HTERT RPE-1 (cell line): ENCODE data around the gene KLHL29.

Experiments used
- in situ Hi-C: fragments of 300-500 bp; cut with MboI; formaldehyde crosslinking; loops from 4 replicates; pipeline ENCODE4 v1.14.3; 2020; ENCODE audit warnings: low sequenced_read_pairs

KLHL29 gene

DNA sequence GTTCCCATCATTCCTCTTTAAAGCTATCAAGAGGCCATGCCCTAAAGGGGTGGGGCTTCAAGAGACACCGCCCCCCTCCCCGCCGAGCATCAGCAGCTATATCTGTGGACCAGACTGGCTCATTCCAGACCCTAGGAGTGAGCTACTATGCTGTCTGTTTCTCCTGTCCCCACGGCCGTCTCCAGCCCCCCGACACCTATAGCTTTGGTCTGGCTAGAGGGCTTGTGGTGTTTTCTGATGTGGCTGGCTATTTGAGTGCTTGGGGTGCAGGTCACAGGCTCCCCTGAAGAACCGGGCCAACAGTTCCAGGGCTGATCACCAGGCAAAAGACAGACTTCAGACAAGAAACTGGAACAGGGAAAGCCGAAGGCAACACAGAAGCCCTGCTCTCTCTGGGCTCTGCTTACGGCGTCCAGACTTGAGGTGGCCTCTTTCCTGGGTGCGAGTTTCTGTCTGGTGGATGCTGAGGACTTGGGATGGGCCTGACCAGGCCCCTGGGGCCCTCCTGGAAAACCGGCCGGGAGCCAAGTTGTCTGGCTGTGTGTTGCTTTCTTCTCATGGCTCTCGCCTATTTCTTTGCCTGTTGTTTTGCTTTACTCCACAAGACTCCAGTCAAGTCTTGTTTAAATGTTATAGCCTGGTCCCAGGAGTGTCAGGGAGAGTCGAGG lies 83.6 kb downstream of the KLHL29 start:
- in situ Hi-C loops = no loop called here

- in situ Hi-C loops = no loop called here
These were observed 84.2 kb downstream of the KLHL29 start for GRCh38 chr2:23469142-23469540.

DNA sequence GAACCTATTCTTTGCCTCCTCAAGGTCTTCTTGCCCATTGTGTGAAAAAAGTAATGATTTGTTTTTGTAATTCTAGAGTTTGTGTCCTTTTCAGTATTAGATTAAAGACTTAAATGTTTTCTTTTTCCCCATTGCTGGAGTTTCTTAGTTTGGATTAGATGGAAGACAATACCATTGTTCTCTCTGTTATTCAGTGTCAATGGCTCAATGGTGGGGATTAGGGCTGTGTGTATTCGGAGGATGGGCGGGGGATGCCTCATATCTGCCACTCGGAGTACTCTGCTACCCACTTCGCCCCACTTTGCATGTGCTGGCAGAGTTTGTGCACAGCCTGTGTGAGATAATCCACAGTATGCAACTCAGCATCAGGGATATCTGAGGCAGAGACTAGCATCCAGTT lies 90.1 kb downstream of the KLHL29 start:
- in situ Hi-C loops = no loop called here

- in situ Hi-C loops = no loop called here
These were observed 90.5 kb downstream of the KLHL29 start for GRCh38 chr2:23475473-23475872.

DNA sequence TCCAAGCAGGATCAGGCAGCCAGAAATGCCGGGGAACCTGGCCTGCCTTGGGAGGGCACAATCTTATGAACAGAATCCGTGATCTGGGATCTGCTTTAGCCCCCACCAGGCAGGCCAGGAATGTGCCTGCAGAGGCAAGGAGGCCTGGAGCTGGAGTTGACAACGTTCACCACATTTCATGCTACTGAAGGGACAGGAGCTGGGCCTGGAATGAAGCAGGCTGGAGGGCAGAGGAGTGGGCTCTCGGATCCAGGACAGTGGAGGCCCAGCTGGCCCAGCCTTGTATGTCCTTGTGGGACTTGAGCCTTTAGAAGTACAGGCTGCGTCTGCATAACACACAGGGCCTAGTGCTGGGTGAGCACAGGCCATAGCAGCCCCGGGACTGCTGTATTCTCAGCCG lies 91.8 kb downstream of the KLHL29 start:
- in situ Hi-C loops = no loop called here

GRCh38 chr2:23477392-23477791 lies 92.4 kb downstream of the KLHL29 start:
- in situ Hi-C loops = no loop called here

DNA sequence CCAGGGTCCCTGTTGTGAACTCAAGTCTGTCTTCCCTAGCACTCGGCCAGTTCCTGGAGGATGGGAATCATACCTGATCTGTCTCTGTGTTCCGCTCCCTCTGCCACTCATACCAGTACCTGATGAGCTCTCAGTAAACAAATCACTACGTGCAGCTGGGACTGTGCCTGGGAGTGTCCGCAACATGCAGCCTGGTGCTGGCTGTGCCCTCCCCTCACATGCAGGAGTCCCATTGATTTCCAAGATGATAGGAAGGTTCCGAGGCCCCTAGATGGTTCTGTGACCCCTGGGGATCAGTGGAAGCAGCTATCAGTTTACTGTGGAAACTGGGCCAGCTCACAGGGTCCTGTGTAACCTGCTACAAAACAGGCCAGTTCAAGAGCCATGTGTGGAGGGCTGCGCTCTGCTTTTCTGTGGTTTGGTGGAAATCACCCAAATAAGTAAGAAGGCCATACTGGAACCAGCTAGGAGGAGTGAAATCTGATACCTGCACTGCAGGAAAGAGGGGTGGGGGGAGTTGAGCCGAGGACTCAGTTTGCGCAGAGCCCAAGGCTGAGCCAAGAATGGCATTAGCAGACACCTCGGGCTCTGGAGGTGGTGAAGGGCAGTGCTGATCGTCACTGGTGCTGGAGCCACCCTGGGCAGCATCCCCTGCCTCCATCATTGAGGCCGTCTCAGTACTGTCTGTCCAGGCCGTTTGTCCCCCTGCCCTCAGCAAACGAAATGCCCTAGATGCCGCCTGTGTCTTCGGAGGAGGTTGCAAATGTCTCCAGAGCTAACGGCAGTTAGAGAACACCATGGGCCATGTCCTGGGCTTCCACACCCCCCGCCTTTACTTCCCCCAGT lies 93.3 kb downstream of the KLHL29 start:
- in situ Hi-C loops = no loop called here

DNA sequence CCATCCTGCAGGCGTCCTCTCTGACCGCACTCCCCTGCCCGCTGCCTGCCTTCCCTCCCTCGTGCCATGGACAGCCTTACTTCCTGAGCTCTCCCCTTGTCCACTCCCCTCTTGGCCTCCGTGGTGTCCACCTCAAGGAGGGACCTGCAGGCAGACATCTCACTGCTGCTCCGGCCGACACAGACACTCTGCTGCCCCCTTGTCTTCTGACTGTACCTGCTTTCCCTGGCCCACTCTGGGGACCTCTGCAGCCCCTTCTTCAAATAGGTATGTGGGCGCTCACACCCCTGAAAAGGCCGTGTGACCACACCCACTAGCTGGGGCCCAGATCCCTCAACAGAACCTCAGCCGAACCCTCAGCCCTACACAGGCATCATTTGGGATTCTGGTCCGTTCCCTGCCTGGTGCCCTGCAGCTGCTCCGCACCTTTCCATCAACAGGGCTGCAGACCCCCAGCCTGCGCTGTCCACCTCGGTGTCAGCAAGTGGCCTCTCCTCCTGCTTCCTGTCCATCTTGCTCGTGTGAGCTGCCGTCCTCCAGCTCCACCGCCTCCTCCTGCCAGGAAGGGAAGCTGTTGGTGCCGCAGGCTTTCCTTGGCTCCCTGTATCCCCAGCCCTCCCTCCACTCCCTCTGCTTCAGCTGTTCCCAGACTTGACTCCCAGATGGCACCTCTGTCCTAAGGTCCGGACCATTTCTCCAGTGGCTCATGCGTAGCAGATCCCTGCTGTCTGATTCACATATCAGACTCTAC lies 94.1 kb downstream of the KLHL29 start:
- in situ Hi-C loops = no loop called here

GRCh38 chr2:23480957-23481797 lies 96.2 kb downstream of the KLHL29 start:
- in situ Hi-C loops = no loop called here

DNA sequence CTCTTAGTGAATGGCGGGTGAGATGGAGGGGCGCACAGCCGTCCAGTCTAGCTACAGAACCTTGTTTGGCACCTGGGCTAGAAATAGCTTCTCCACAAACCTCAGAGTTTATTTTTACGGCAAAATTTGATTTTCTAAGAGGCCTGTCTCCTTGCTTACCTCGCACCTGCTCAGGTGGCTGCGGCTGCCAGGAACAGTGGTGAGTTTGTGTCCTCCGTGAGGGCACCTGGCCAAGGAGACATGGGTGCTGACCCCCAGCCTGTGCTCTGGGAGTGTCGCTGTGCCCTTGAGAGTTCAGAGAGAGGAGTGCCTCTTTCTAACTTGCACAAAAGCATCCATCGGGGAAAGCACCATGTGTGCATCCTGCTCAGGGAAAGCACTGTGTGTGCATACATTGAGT lies 97.2 kb downstream of the KLHL29 start:
- in situ Hi-C loops = no loop called here

GRCh38 chr2:23482607-23483006 lies 97.6 kb downstream of the KLHL29 start:
- in situ Hi-C loops = no loop called here

DNA sequence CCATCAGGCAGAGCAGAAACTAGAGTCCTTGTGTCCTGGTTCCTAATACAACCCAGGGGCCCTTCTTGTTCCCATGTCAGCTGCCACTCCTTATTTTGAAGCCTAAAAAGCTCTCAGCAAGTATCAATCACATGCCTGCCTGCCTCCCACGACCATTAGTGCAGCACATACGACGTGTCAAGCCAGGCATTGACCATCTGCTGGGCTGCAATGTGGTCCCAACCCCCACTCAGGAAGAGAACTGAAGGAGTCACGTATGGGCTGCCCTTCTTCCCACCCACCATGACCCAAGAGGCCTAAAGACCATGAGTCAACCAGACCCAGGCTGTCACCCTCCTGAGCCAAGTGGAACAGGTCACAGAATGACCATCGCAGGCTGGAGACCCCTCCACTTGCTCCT lies 98.8 kb downstream of the KLHL29 start:
- in situ Hi-C loops = no loop called here

GRCh38 chr2:23484275-23484674 lies 99.3 kb downstream of the KLHL29 start:
- in situ Hi-C loops = no loop called here

GRCh38 chr2:23484767-23485166 lies 99.8 kb downstream of the KLHL29 start:
- in situ Hi-C loops = no loop called here

DNA sequence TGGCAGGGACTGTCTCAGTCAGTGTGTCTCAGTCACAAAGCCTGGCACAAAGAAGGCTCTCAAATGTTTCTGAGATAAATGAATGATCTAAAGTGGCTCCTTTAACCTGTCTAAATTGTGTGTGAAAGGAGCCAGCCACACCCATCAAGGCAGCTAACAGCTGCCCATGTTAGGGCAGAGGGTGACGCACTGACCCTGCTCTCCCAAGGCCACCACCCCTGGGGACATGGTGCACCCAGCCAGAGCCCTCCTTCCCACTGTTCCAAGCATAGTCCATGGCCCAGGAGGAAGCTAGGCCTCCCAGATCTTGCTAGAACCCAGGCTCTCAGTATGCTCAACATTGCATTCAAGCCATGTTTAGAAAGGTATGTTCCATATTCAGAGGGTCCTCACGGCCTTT lies 100.3 kb downstream of the KLHL29 start:
- in situ Hi-C loops = no loop called here

DNA sequence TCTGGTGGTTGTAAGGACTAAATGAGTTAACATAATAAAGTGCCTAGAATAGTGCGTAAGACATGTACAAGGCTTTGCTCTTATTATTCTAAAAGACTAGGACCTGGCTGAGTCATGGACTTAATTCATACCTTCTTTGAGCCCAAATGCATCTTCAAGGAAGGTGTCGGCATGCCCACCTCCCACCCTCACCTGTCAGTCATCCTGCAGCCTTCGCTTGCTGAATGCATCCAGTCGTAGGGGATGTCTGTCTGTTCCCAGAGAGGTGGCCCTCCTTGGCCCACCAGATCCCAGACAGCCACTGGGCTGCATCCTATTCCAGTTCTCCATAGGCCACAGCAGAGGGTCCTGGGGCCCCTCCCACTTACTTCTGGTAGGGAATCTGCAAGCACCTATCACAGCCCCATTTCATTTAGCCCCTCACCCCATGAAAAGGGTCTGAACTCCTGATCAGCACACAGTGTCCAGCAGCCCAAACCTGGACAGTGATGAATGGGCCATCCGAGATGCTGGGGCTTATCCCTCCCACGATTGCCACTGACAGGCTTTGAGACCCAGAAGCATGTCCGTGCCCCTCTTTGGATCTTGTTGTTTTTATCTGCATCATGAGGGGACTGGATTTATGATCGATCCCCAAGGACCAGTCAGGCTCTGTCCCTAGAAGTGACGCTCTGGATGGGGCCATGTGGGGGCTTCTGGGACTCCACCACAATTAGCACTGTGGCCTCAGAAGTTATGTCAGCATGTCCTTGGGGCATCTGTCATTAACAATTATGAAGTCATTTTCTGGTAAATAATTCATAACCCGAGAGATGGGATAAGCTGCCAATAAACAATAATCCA lies 101.1 kb downstream of the KLHL29 start:
- in situ Hi-C loops = no loop called here

- in situ Hi-C loops = no loop called here
These were observed 101.7 kb downstream of the KLHL29 start for GRCh38 chr2:23486684-23487075.

GRCh38 chr2:23487735-23488492 lies 102.9 kb downstream of the KLHL29 start:
- in situ Hi-C loops = no loop called here

DNA sequence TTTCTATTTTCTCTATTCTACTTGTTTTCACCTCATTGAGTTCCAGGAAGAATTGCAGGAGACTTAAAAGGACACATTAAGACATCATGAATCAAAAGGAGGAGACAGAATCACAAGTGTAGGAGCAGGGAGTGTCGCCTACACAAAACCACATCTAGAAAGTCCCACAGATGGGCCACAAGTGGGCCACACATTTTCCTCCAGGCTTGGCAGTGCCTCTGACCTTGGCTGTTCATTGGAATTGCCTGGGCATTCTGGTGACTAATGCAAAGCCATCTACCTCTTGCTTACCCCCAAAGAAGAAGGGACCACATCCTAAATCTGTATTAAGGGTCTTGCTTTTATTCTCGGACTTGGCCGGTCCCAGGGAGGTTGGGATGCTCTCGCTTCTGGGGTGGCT lies 103.6 kb downstream of the KLHL29 start:
- in situ Hi-C loops = no loop called here
